Dendritic cell treated with granulocyte-macrophage colony-stimulating factor and Interleukin-4, amounts not matched to agents 40 ng/mL and 50 ng/mL, for 4 days (primary cell): ENCODE measurements around the gene PLXDC2.

Experiments used
- H3K27ac Mint-ChIP-seq: one replicate; pipeline ENCODE4 v1.8.0; 2022; ENCODE audit warnings: mild to moderate bottlenecking, mixed read lengths
- H3K27me3 Mint-ChIP-seq: one replicate; pipeline ENCODE4 v1.8.0; 2022; ENCODE audit warnings: mild to moderate bottlenecking, mixed read lengths
- H3K36me3 Mint-ChIP-seq: one replicate; pipeline ENCODE4 v1.8.0; 2022; ENCODE audit warnings: low read depth, mixed read lengths
- H3K4me1 Mint-ChIP-seq: one replicate; pipeline ENCODE4 v1.8.0; 2022; ENCODE audit warnings: low read depth, mixed read lengths
- H3K4me3 Mint-ChIP-seq: one replicate; pipeline ENCODE4 v1.8.0; 2022; ENCODE audit warnings: mild to moderate bottlenecking, moderate library complexity, mixed read lengths
- H3K9me3 Mint-ChIP-seq: one replicate; pipeline ENCODE4 v1.8.0; 2022; ENCODE audit warnings: mixed read lengths
- intact Hi-C: fragments of 100-400 bp; cut with micrococcal nuclease; formaldehyde crosslinking; loops from one replicate; pipeline ENCODE4 v1.15.0; 2022

PLXDC2 gene

GRCh38 chr10:20215547-20216152, 399.4 kb downstream of the PLXDC2 start:
- Mint-ChIP-seq H3K4me1 (peaks cover 18% of the 10 kb centered on the region), H3K27me3 (no peaks in the 10 kb centered on the region), H3K27ac (no peak overlapping the region), H3K9me3 (no peaks in the 10 kb centered on the region), H3K4me3 (no peak overlapping the region), H3K36me3 (peaks cover 79% of the 10 kb centered on the region)
- intact Hi-C loops: no loop called here

- peaks cover 69% of the 10 kb centered on the region for H3K36me3 Mint-ChIP-seq
- no peaks in the 10 kb centered on the region for H3K9me3 Mint-ChIP-seq
- H3K4me3 Mint-ChIP-seq: no peak overlapping the region
- H3K27me3 Mint-ChIP-seq: no peaks in the 10 kb centered on the region
- H3K4me1 Mint-ChIP-seq: peaks cover under 1% of the 10 kb centered on the region
- no peak overlapping the region for H3K27ac Mint-ChIP-seq
- intact Hi-C loops: no loop called here
Observed at GRCh38 chr10:20221356-20221755, 405.1 kb downstream of the PLXDC2 start.

- no peaks in the 10 kb centered on the region for H3K27me3 Mint-ChIP-seq
- H3K36me3 Mint-ChIP-seq: peaks cover 63% of the 10 kb centered on the region
- peaks cover 21% of the 10 kb centered on the region for H3K4me1 Mint-ChIP-seq
- no peaks in the 10 kb centered on the region for H3K9me3 Mint-ChIP-seq
- H3K4me3 Mint-ChIP-seq: no peak overlapping the region
- H3K27ac Mint-ChIP-seq: no peak overlapping the region
- intact Hi-C loops: no loop called here
Observed at GRCh38 chr10:20228729-20229128, 412.5 kb downstream of the PLXDC2 start.

- Mint-ChIP-seq H3K9me3 (no peaks in the 10 kb centered on the region), H3K4me3 (no peak overlapping the region), H3K4me1 (peaks cover 17% of the 10 kb centered on the region), H3K27ac (no peak overlapping the region), H3K36me3 (peaks cover 54% of the 10 kb centered on the region), H3K27me3 (no peaks in the 10 kb centered on the region)
- intact Hi-C loops: no loop called here
Observed at GRCh38 chr10:20232079-20232705, 416.0 kb downstream of the PLXDC2 start.

- Mint-ChIP-seq H3K27me3 (no peaks in the 10 kb centered on the region), H3K9me3 (no peaks in the 10 kb centered on the region), H3K27ac (no peak overlapping the region), H3K36me3 (peaks cover 51% of the 10 kb centered on the region), H3K4me3 (no peak overlapping the region), H3K4me1 (peaks cover 6% of the 10 kb centered on the region)
- intact Hi-C loops: no loop called here
Observed at GRCh38 chr10:20233423-20233822, 417.2 kb downstream of the PLXDC2 start.

GRCh38 chr10:20234579-20234978, 418.3 kb downstream of the PLXDC2 start:
- peaks cover 51% of the 10 kb centered on the region for H3K36me3 Mint-ChIP-seq
- H3K9me3 Mint-ChIP-seq: no peaks in the 10 kb centered on the region
- H3K4me1 Mint-ChIP-seq: no peaks in the 10 kb centered on the region
- no peak overlapping the region for H3K27ac Mint-ChIP-seq
- H3K4me3 Mint-ChIP-seq: no peak overlapping the region
- intact Hi-C loops: no loop called here
- H3K27me3 Mint-ChIP-seq: no peaks in the 10 kb centered on the region

- Mint-ChIP-seq H3K27me3 (no peaks in the 10 kb centered on the region), H3K27ac (no peak overlapping the region), H3K9me3 (no peaks in the 10 kb centered on the region), H3K4me3 (no peak overlapping the region), H3K36me3 (peaks cover 56% of the 10 kb centered on the region), H3K4me1 (no peaks in the 10 kb centered on the region)
- intact Hi-C loops: no loop called here
Observed at GRCh38 chr10:20237091-20237570, 420.9 kb downstream of the PLXDC2 start.

GRCh38 chr10:20237586-20237985, 421.4 kb downstream of the PLXDC2 start:
- intact Hi-C loops: no loop called here
- no peaks in the 10 kb centered on the region for H3K4me1 Mint-ChIP-seq

GRCh38 chr10:20240643-20241042, 424.4 kb downstream of the PLXDC2 start:
- Mint-ChIP-seq H3K27me3 (no peaks in the 10 kb centered on the region), H3K36me3 (peaks cover 69% of the 10 kb centered on the region)
- intact Hi-C loops: no loop called here

More at GRCh38 chr10:20237586-20237985, 421.4 kb downstream of the PLXDC2 start:
- Mint-ChIP-seq H3K36me3 (peaks cover 56% of the 10 kb centered on the region), H3K27ac (no peak overlapping the region), H3K27me3 (no peaks in the 10 kb centered on the region), H3K4me3 (no peak overlapping the region), H3K9me3 (no peaks in the 10 kb centered on the region)

GRCh38 chr10:20247454-20247853, 431.2 kb downstream of the PLXDC2 start:
- peaks cover 80% of the 10 kb centered on the region for H3K36me3 Mint-ChIP-seq
- H3K4me3 Mint-ChIP-seq: no peak overlapping the region
- H3K4me1 Mint-ChIP-seq: no peaks in the 10 kb centered on the region
- no peaks in the 10 kb centered on the region for H3K9me3 Mint-ChIP-seq
- intact Hi-C loops: no loop called here
- no peak overlapping the region for H3K27ac Mint-ChIP-seq
- H3K27me3 Mint-ChIP-seq: no peaks in the 10 kb centered on the region

More at GRCh38 chr10:20240643-20241042, 424.4 kb downstream of the PLXDC2 start:
- Mint-ChIP-seq H3K4me3 (no peak overlapping the region), H3K27ac (no peak overlapping the region), H3K9me3 (no peaks in the 10 kb centered on the region), H3K4me1 (no peaks in the 10 kb centered on the region)

- H3K4me3 Mint-ChIP-seq: no peak overlapping the region
- no peaks in the 10 kb centered on the region for H3K4me1 Mint-ChIP-seq
- peaks cover 76% of the 10 kb centered on the region for H3K36me3 Mint-ChIP-seq
- intact Hi-C loops: no loop called here
- no peaks in the 10 kb centered on the region for H3K9me3 Mint-ChIP-seq
- H3K27me3 Mint-ChIP-seq: no peaks in the 10 kb centered on the region
- H3K27ac Mint-ChIP-seq: no peak overlapping the region
Observed at GRCh38 chr10:20247891-20248708, 431.9 kb downstream of the PLXDC2 start.

GRCh38 chr10:20254078-20254477, 437.8 kb downstream of the PLXDC2 start:
- Mint-ChIP-seq H3K9me3 (no peaks in the 10 kb centered on the region), H3K27me3 (no peaks in the 10 kb centered on the region), H3K36me3 (peaks cover 58% of the 10 kb centered on the region), H3K27ac (no peak overlapping the region), H3K4me3 (no peak overlapping the region), H3K4me1 (no peaks in the 10 kb centered on the region)
- intact Hi-C loops: no loop called here

GRCh38 chr10:20254497-20254896, 438.3 kb downstream of the PLXDC2 start:
- Mint-ChIP-seq H3K9me3 (no peaks in the 10 kb centered on the region), H3K27ac (no peak overlapping the region), H3K4me3 (no peak overlapping the region), H3K27me3 (no peaks in the 10 kb centered on the region), H3K4me1 (no peaks in the 10 kb centered on the region), H3K36me3 (peaks cover 57% of the 10 kb centered on the region)
- intact Hi-C loops: no loop called here

GRCh38 chr10:20256969-20257368, 440.7 kb downstream of the PLXDC2 start:
- intact Hi-C loops: no loop called here
- H3K9me3 Mint-ChIP-seq: peaks cover 18% of the 10 kb centered on the region
- H3K36me3 Mint-ChIP-seq: peaks cover 67% of the 10 kb centered on the region

More at GRCh38 chr10:20256969-20257368, 440.7 kb downstream of the PLXDC2 start:
- H3K27ac Mint-ChIP-seq: no peak overlapping the region
- no peaks in the 10 kb centered on the region for H3K27me3 Mint-ChIP-seq
- no peaks in the 10 kb centered on the region for H3K4me1 Mint-ChIP-seq
- H3K4me3 Mint-ChIP-seq: no peak overlapping the region
